CD4-positive, alpha-beta T cell treated with Interleukin-15 for 1 hour (primary cell): ENCODE data around the gene RAD51B.
"Not testable (repeated sequence)": the region's sequence is repeated elsewhere in the genome, so short reads cannot be mapped to it uniquely, and the experiment has no call there.

ENCODE experiments used
- DNase-seq: peaks from one replicate; pipeline ENCODE4 v3.0.0-alpha.2; 2020

The RAD51B gene

DNA sequence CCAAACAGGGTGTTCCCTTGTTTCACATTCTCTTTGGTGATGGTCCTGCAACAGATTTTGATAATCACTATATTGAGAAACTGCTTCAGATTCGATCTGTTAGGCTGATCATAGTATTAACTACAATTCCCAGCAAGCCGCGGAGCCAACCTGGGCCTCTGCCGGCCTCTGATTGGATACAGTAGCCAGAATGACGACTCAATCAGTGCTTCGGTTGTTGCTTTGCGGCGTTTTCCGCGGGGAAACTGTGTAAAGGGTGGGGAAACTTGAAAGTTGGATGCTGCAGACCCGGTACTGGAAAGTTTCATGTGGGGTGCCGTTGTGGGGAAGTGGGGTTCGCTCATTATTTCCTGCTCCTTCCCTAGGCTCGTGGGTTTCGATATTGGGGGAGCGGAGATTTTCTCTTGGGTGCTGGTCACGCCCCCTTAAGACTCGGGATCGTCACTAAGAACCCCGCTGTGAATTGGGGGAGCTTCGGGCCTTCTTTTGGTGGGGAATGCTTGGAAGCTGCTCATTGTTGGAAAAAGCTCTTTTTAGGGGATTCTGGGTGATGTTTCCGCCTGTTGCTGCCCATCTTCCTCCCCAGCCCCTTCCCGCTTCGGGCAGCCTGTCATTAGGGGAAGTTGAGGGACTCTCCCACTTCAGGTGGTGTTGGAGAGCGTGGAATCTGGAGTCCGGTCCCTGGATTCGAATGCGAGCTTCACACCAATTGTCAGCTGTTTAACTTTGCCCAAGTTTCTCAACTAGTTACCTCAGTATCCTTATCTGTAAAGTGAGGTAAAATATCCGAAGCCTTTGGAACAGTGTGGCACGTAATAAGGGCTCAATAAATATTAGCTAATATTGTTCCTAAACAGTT is at the start of gene RAD51B:
RAD51B (plus strand) TSS at position 217 of the 859 bp plus-strand sequence.
- peak; percentile 85 for DNase-seq

- DNase-seq: no peak
These were observed 45.7 kb upstream of the RAD51B start for GRCh38 chr14:67773844-67774377.

- no peak for DNase-seq
These were observed 42.8 kb upstream of the RAD51B start for GRCh38 chr14:67776653-67777322.

DNA sequence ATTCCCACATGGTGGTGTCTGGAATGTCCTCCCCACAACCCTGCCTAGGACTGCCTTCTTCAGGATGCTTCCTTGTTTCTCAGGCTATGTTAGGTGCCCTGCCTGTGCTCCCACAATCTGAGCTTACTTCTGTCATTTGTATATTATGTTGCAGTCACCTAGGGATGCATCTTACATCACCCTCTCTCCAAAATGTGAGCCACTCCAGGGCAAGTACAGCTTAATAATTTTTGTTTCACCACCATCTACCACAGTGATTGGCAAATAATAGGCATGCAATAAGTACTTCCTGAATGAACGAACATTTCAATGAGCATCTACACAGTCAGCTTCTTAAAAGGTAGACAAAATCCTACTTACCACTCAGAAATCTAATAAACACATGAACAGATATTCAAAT is 40.8 kb upstream of the RAD51B start:
- DNase-seq: no peak

- no peak for DNase-seq
These were observed 37.5 kb upstream of the RAD51B start for GRCh38 chr14:67782090-67782489.

DNA sequence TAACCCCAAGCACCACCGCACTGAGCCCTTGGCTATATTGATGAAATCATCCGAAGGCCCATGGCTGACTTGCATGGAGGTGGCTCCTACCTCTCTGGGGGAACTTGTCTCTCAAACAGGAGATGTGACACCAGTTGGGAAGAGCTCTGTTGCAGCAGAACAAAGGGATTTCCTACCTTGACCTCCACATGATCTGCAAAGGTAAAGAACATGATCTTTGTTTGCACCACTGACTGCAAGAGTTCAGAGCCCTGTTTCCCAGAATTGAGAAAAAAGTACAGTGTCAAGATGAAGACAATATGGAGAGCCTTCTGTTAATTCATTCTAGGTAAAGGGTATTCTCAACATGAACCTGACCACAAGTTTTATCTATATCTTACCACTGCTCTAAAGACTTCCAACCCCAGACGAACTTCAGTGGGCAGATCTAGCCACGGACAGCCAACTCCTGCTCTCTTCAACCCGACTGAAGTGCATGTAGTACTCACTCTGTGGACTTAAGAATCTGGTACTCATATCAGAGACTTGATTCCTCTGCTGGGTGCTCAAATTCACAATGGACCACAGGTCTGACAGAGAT is 35.2 kb upstream of the RAD51B start:
- DNase-seq: no peak

- DNase-seq: no peak
These were observed 34.1 kb upstream of the RAD51B start for GRCh38 chr14:67785270-67786109.

DNA sequence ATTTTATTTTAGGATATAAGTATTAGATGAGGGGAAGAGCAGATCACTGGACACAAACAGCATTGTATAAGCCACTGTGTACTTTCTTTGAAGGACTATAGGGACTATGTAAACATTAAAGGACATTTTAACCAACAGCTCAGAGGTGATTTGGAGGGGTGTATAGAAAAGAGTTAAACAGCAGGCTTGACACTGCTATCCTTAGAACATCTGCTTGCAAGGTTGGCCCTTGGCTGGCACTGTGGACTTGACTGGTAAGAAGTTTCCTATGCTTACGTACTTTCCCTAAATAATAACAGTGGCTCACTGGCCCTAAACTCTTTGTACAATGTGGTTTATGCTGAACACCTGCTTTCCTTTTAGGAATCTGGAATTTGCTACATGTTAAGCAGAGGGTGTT is 31.9 kb upstream of the RAD51B start:
- no peak for DNase-seq

DNA sequence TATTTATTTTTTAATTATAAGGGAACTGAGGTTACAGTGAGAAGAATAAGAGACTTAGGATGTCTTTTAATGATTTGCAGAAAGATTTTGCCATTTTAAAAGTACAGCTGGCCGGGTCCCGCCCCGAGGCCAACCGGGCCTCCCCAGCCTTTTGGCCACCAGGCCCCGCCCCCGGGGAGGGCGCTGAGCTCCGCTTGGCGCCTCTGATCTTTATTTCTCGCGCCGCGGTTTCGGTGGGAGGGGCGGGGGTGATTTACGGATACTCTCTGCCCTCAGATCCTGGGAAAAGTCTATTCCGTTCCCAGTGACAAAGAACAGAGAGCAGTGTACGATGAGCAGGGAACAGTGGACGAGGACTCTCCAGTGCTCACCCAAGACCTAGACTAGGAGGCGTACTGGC is 20.8 kb upstream of the RAD51B start:
- DNase-seq: no peak

GRCh38 chr14:67800743-67801142 is 18.8 kb upstream of the RAD51B start:
- DNase-seq: no peak

- DNase-seq: no peak
These were observed 13.3 kb upstream of the RAD51B start for GRCh38 chr14:67806246-67806645.

- no peak for DNase-seq
These were observed 4.8 kb upstream of the RAD51B start for GRCh38 chr14:67814821-67815220.

DNA sequence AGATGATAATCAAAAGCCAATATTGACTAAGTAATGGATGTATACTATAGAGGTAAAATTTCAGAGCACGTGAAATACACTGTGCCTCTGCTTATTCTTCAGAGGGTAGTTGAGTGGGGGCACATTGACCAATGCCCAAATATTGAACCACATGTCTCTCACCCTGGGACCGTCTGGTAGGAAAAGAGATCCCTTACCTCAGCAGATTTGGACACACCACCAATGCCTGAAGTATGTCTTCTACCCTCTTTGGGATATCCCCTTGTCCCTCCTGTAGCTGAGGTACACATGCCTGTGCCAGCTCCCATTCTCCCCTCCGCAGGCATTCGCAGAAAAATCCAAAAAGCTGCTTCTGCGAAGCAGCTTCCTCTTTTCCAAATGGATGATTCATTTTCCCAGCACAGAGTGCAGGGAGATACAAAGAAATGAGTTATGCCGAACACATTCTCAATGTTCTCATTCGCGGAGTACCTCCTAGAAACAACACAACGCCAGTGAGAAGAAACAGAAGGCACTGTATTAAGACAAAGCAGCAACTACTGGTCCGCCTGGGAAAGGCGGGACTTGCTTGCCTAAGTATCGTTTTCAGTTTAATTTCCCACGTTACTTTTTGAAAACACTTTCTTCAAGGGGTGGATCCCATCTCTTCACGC is 3.9 kb upstream of the RAD51B start:
- DNase-seq: no peak

- DNase-seq: peak; percentile 90
These were observed 3.1 kb upstream of the RAD51B start, which contains the start of gene ZFYVE26 for GRCh38 chr14:67816326-67817002. Gene ZFYVE26, minus strand, starts transcription at chr14:67816590. Its CDS starts 627 bp downstream, at chr14:67815963.

DNA sequence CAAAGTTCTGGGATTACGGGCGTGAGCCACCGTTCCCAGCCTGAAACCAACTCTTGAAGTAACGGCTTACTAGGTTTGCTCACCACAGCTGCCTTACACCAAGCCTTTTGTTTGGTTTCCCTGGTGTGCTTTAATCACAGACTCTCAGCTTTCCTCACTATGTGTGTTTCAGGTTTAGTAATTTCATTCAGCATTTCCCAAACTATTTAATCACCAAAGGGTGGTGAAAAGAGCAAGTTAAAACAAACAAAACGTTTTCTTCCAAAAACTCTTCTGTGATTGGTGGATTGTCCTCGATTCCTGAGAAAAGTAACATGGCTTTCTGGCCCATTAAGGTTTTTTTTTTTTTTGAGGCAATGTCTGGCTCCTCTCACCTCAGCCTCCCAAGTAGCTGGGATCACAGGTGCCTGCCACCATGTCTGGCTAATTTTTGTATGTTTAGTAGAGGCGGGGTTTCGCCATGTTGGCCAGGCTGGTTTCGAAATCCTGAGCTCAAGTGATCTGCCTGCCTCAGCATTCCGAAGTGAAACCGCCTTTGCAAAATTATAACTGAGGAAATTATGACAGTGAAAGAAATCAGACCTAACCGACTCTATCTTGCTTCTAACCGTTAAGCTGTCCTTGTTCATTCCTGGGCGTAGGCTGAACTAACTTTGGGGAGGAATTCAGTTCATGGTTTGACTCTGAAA is 1.7 kb upstream of the RAD51B start:
- DNase-seq: no peak

DNA sequence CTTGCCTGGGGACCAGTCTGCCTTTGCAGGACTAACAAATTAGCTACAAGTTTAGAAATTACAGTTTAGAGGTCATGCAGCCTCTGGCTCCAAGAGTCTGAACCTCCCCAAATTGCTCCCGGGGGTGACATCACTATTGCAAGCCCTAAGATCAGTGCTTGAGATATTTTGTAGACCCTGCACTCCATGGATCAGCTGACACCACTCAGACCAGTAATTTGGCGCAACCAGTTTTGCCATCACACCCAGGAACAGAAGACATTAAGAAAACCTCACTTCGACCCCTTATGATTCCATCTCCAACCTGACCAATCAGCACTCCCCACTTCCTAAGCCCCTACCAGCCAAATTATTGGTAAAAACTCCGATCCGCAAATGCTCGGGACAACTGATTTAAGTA is 1.1 kb upstream of the RAD51B start:
- DNase-seq: not testable (repeated sequence)

DNA sequence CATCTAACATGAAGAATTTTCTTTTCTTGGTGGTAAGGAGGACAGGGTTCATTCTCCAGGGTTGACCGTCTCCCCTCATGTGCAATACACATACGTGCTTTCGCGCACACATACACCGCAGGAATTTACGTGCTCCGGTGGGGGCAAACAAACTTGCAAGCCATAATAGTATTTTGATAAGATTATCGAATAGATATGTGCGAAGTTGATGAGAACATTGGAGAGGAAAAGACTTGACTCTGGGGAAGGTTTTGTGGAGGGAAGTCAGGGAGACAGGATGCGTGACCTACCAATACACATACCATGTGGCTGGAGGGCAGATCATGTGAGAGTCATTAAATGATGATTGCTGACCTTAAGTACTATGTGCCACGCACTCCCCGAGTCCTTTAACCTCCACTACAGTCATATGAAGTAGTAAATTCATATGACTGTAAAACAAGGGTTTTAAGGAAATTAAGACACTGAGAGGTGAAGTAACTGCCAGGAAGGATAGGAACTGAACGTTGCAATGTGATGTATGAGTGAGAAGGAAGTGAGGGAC is 921 bp downstream of the RAD51B start:
- no peak for DNase-seq

DNA sequence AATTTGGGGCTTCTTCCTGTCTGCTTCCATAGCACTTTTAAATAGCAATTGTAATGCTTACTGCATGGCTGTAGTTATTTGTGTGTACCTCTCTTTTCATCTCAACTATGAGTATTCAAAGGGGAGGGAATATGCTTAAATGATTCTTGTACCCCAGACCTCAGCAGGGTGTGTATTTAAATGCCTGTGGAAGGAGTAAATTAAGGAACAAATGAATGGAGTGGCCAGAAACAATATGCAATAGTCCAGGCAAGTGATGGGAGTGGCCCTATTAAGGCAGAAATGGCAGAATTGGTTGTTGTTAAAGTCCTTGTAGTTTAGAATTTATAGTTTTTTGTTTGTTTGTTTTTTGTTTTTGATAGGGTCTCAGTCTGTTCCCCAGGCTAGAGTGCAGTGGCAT is 1.5 kb downstream of the RAD51B start:
- no peak for DNase-seq

DNA sequence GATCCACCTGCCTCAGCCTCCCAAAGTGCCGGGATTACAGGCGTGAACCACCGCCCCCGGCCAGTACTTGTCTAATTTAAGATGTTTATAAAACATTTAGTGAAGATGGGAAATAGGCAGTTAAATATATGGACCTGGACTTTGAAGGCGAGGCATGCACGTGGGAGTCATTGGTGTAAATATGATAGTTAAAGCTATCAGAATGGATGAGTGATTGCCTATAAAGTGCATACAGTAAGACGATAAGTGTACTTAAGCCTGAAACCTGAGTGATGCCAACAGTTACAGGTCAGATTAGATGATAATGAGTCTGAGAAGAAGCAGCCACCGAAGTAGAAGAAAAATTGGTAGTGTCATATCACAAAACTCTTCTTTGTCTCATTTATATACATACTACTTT is 11.5 kb downstream of the RAD51B start:
- no peak for DNase-seq

DNA sequence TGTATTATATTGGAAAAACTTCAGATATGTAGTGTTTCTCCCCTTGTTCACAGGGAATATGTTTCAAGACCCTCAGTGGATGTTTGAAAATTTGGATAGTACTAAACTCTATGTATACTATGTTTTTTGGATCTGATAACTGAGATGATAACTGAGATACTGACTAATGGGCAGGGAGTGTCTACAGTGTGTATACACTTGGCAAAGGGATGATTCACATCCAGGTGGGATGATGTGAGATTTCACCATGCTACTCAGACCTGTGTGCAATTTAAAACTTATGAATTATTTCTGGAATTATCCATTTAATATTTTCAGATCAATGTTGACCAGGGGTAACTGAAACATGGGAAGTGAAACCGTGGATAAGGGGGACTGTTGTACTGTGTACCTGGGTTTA is 13.8 kb downstream of the RAD51B start:
- no peak for DNase-seq

DNA sequence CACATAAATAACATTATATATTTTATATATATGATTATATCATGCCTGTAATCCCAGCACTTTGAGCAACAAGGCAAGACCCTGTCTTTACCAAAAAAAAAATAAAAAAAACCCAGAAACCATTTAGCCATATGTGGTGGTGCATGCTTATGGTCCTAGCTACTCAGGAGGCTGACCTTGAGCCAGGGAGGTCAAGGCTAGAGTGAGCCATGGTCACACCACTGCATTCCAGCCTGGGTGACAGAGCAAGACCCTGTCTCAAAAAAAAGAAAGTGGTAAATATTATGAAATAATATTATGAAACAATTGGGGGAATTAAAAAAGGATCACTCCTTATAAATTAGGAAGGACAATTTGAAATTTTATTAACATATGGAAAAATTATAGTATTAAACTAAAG is 16.0 kb downstream of the RAD51B start:
- no peak for DNase-seq
